ENCODE measurements around the gene ING1.

GRCh38 chr13:110722971-110723370 is 9.5 kb downstream of the ING1 start:
- TF ChIP-seq CTCF (conservative IDR thresholded peaks at IDR 0.05) (no peak), ZFX (IDR thresholded peaks at IDR 0.05) (no peak)
